ENCODE data around the gene NT5C2.

NT5C2 gene

GRCh38 chr10:103042129-103042528 is 150.9 kb downstream of the NT5C2 start:
- DNase-seq: no peak
- TF ChIP-seq POLR2A (IDR thresholded peaks at IDR 0.05; ENCODE audit: low read length) (no peak), GATA1 (IDR thresholded peaks at IDR 0.05; ENCODE audit: low read depth, low read length) (no peak)

GRCh38 chr10:103041391-103041790 is 151.7 kb downstream of the NT5C2 start:
- peak in 1 of 2 experiments; percentile 9 for DNase-seq
- no peak for TF ChIP-seq GATA1 (IDR thresholded peaks at IDR 0.05; ENCODE audit: low read depth, low read length)
- no peak for TF ChIP-seq POLR2A (IDR thresholded peaks at IDR 0.05; ENCODE audit: low read length)

GRCh38 chr10:103040418-103040817 is 152.7 kb downstream of the NT5C2 start:
- peak in 1 of 2 experiments; percentile 47 for DNase-seq
- no peak for TF ChIP-seq POLR2A (IDR thresholded peaks at IDR 0.05; ENCODE audit: low read length)
- TF ChIP-seq GATA1 (IDR thresholded peaks at IDR 0.05; ENCODE audit: low read depth, low read length): no peak

GRCh38 chr10:103038570-103038969 is 154.5 kb downstream of the NT5C2 start:
- no peak for DNase-seq
- no peak for TF ChIP-seq POLR2A (IDR thresholded peaks at IDR 0.05; ENCODE audit: low read length)
- no peak for TF ChIP-seq GATA1 (IDR thresholded peaks at IDR 0.05; ENCODE audit: low read depth, low read length)
